Left renal pelvis (tissue), 4 donors: ENCODE measurements around the gene GPR68. TPM values are rescaled to one million over a fixed set of nuclear protein-coding genes. Genes with fewer than 3 reads are reported as not detected.

Experiments
- DNase-seq, 4 donors: peaks; one replicate each; pipeline ENCODE4 v3.0.0-alpha.2; 2013; ENCODE audit warnings: low read depth in 4 of 4, low spot score in 3 of 4
- polyA plus RNA-seq, 4 donors: library from polyadenylated mRNA; unstranded; fragments of 120-200 nt; gene quantifications; one replicate each; pipeline ENCODE4 v1.2.1, GENCODE V29; 2013; ENCODE audit not compliant: insufficient read length in 4 of 4

GPR68 gene, protein sequence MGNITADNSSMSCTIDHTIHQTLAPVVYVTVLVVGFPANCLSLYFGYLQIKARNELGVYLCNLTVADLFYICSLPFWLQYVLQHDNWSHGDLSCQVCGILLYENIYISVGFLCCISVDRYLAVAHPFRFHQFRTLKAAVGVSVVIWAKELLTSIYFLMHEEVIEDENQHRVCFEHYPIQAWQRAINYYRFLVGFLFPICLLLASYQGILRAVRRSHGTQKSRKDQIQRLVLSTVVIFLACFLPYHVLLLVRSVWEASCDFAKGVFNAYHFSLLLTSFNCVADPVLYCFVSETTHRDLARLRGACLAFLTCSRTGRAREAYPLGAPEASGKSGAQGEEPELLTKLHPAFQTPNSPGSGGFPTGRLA
- 1 to 10 TPM in 3 of 4 donors, under 1 TPM in 1; 0.46 to 3.2 (median 1.5) TPM for polyA plus RNA-seq

DNA sequence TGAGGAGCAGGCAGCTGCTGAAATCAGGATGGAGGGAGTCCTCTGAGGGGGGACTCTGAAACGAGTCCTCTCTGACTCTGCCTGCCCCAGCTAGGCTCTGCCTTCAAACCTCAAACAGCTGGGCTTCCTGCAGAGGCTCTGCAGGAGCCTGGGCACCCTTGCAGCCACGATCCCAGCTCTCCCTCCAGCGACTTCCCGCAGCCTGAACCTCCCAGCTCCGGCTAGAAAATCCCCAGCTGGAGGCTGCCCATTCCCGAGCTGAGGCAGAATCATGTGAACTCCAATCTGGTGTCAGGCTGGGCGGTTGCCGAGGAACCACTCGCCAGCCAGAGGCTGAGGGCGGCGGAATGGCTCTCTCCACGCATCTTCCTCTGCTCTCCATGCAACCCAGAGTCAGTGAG is at the start of gene GPR68:
GPR68 (minus strand) TSS at position 204 of the 401 bp plus-strand sequence. CDS start 9,654 bp downstream, outside the sequence.
- peak in 1 of 4 donors; percentile 30 for DNase-seq

- DNase-seq = no peak
Measured at GRCh38 chr14:91294153-91294552, 49.6 kb upstream of the GPR68 start.

GRCh38 chr14:91293281-91293680 is 48.8 kb upstream of the GPR68 start:
- DNase-seq = no peak

DNA sequence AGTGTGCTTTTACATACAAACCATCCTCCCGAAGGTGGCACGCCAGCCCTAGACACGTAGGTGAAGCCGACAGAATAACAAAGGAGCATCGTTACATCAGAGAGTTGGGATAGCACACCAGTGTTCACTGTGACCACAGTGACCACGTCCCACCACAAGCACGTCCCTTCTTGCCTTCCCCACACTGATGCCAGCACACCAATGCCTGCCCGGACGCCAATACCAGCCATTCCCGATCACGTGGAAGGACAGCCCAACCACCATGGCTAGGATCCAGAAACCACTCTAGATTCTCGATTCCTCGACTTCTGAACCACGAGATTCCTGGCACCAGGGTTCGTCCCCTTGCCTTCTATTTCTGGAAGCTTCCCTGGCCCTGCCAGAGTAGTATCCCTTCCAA is 48.0 kb upstream of the GPR68 start:
- no peak for DNase-seq

GRCh38 chr14:91291786-91292405 is 47.4 kb upstream of the GPR68 start:
- DNase-seq = no peak

GRCh38 chr14:91290986-91291385 is 46.5 kb upstream of the GPR68 start:
- no peak for DNase-seq

DNA sequence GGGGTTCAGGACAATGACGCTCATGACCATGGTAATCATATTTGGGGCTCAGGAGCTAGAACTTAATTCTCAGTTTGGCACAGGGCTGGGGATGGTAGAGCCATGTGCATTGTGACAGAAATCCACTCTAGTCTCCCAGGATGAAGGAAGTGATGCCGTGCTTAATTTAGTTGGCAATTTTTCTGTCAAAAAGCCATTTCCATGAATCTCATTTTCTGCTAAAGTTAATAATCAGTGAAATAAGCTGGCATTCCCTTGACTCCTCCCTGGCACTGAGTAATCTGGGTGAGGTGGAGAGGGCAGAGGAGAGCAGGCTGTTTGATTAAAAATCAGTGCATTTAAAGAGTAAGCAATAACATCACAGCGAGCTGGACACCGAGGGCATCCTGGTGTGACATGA is 45.0 kb upstream of the GPR68 start:
- no peak for DNase-seq

DNA sequence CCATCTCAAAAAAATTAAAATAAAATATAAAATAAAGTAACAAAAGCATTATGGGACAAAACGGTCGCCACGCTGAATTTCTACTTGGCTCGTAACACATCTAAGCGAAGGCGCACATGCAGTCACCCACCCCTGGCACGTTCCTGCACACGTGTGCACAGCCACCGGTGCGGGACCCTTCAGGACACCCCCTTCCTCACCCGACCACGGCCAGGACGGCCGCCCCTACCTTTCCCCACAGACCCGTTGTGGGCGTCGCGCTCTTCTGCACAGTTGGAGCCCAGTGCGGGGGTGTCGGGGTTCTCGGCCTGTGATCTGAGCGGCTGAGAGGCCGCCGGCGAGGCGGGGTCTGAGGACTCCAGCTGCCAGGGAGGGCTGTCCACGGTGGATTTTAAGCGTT is 44.4 kb upstream of the GPR68 start:
- no peak for DNase-seq

- DNase-seq = peak; percentile 25 to 48 (median 39)
Measured at GRCh38 chr14:91286530-91286937, 42.0 kb upstream of the GPR68 start.

DNA sequence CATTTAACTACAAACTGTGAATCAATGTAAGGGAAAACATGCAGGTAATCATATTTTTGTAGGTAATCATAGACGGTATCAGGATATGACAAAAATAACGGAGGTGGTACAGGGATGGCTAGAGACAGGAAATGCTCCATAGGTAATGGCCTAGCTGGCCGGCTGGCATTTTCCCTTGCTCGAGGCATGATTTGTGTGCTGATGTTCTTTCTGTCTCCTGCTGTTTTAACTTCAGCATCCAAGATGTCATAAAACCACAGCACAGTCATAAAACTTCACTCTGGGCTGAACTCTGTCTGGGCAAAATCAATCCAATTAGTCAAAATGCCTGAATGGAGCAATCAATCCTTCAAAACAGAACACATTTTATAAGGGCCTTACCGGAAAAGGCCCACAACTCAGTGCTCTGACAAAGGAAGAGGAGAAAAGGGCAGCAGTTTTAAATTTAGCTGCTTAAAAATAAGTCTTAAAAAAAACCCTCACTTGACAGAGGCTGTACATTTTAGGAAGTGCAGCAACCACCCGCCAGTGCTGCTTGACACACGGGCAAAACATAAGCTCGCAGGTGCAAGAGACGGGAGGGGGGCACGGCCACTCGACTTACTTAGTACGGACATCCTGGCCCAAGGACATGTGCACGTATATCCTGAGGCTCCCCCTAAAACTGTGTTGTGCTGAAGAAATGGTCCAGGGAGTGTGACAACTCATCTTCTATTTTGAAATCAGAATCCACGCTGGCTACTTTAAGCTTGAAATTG is 40.5 kb upstream of the GPR68 start:
- DNase-seq = no peak

- no peak for DNase-seq
Measured at GRCh38 chr14:91284146-91284790, 39.8 kb upstream of the GPR68 start.

DNA sequence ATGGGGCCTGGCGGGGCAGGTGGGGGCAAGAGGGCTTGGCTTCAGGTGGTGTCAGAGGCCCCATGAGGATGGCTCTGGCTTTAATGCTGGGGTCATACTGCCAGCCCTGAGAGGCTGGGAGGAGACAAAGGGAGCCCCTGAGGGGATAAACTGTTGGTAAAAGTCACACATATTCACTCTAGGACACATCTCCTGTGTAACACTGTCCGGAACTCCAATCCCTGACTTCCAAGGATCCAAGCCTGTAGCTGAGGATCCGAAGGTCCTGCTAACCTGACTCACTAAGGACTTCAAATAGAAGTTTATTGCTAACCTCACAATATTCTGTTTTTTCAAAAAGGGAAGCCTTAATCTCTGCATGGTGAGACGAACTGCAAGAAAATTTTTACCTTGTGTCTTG is 39.2 kb upstream of the GPR68 start:
- no peak for DNase-seq

DNA sequence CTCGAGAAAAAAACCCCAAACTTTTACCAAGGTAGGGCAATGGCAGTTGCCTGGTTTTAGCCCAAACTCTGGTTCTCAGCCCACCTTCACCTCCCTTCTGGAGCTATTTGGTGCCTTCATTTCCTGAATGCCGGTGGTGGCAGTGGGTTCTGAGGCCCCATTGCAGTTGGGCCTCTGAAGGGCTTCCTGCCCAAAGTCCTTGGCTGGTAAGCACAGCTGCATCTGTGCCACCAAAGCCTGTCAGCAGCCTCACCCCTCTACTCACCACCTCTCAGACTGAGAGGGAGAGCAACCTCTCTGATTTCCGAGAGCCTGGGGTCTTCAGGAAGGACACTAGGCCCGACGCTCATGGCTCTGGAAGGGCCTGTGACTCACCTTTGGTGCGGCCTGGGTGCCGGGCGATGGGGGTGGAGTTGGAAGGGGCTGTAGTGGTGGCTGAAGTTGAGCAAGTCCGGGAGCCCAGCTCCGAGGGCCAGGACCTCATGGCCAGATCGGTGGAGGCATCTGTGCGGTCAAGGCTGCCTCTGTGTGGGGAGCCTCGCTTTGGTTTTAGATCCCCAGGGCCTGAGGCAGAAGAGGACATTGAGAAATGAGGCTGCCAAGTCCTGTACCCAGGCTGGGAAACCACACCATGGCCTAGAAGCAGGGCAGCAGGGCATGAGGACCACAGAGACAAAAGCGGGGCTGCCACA is 38.6 kb upstream of the GPR68 start:
- no peak for DNase-seq

DNA sequence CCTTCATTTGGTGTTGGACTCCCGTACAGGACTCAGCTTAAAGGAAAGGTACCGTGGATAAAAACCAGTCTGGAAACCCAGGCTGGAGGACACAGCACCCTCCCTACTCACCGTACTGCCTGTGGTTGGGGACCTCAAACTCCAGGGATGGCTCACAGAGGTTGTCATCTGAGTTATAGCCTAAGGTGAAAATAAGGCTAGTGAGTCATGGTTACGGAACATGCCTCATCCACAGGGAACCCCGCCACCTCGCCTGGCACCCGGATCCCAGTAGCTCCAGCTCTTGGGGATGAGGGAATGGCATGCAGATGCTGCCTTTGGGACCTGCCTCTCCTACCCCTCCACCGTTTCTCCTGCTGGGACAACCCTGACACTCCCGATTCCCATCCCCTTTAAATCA is 36.8 kb upstream of the GPR68 start:
- no peak for DNase-seq

GRCh38 chr14:91280129-91280528 is 35.6 kb upstream of the GPR68 start:
- DNase-seq = no peak

DNA sequence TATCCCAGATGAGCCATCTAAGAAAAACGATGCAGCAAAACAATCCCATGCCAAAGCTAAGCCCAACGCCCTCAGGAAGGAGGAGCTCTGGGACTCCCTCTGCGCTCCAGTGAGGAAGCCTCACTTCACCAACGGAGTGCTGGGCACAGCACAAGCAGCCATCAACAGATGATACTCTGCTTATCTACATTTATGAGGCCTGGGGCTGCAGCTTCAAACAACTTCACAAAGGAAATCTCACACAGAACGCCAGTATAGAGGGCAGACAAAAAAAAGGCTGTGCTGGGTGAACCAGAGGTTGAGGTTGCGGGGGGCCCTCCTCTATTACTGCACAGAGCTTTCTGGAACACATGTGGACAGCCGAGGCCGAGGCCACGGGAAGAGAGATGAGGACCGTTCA is 34.9 kb upstream of the GPR68 start:
- DNase-seq = no peak

GRCh38 chr14:91278383-91278715 is 33.8 kb upstream of the GPR68 start:
- no peak for DNase-seq

- DNase-seq = no peak
Measured at GRCh38 chr14:91277546-91278382, 33.3 kb upstream of the GPR68 start.

GRCh38 chr14:91274796-91275195 is 30.3 kb upstream of the GPR68 start:
- no peak for DNase-seq

DNA sequence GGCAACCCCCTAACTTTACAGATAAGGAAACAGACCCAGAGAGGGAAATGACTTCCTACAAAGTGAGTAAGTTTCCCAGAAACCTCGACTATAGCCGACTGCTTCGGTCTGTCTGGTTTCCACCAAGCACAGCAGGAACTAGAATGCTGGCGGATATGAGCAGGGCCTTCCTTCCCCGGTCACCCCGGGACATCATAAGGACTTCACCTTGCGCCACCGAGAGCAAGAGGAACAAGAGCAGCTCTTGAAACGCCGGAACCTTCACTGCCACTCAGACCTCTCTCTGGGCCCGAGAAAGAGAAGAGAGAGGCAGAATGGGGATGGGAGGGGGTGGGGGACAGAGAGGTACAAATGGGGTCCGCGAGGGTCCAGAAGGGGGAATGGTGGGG is 29.4 kb upstream of the GPR68 start:
- no peak for DNase-seq
